ENCODE results near the gene CAPN9. TPM values are rescaled to one million over a fixed set of nuclear protein-coding genes. Genes with fewer than 3 reads are reported as not detected.

CAPN9 gene
- total RNA-seq, 2 donors from 2014 or later, result 1.2 TPM; not detected in 1

- Histone ChIP-seq H3K4me3 (no peak overlapping the region), H3K27me3 (replicated peaks; ENCODE audit: insufficient read depth) (no peaks in the 10 kb centered on the region), H3K4me1 (ENCODE audit: control insufficient read depth in 1 of 2, low read depth in 2 of 2) (peaks cover 42 to 85% of the 10 kb centered on the region in 2 donors), H3K27ac (peak overlapping the region; percentile 84 to 91), H3K9me3 (no peaks in the 10 kb centered on the region), H3K36me3 (no peaks in the 10 kb centered on the region)
- no peak for DNase-seq (ENCODE audit: low spot score)
- no peak for ATAC-seq (ENCODE audit: insufficient number of reproducible peaks, low FRiP score, low read depth)
- TF ChIP-seq, protein P1, sequence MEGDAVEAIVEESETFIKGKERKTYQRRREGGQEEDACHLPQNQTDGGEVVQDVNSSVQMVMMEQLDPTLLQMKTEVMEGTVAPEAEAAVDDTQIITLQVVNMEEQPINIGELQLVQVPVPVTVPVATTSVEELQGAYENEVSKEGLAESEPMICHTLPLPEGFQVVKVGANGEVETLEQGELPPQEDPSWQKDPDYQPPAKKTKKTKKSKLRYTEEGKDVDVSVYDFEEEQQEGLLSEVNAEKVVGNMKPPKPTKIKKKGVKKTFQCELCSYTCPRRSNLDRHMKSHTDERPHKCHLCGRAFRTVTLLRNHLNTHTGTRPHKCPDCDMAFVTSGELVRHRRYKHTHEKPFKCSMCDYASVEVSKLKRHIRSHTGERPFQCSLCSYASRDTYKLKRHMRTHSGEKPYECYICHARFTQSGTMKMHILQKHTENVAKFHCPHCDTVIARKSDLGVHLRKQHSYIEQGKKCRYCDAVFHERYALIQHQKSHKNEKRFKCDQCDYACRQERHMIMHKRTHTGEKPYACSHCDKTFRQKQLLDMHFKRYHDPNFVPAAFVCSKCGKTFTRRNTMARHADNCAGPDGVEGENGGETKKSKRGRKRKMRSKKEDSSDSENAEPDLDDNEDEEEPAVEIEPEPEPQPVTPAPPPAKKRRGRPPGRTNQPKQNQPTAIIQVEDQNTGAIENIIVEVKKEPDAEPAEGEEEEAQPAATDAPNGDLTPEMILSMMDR (IDR thresholded peaks at IDR 0.05), result no peak
Measured at GRCh38 chr1:230827081-230827681, 80.0 kb downstream of the CAPN9 start.

- peak overlapping the region; percentile 84 to 91 for H3K27ac ChIP-seq
- H3K27me3 ChIP-seq (replicated peaks; ENCODE audit: insufficient read depth), result no peaks in the 10 kb centered on the region
- no peaks in the 10 kb centered on the region for H3K9me3 ChIP-seq
- no peaks in the 10 kb centered on the region for H3K36me3 ChIP-seq
- H3K4me1 ChIP-seq (ENCODE audit: control insufficient read depth in 1 of 2, low read depth in 2 of 2), result peaks cover 47 to 85% of the 10 kb centered on the region in 2 donors
- ATAC-seq (ENCODE audit: insufficient number of reproducible peaks, low FRiP score, low read depth) (no peak), DNase-seq (ENCODE audit: low spot score) (no peak)
- no peak overlapping the region for H3K4me3 ChIP-seq
- TF ChIP-seq, protein P1 (IDR thresholded peaks at IDR 0.05), result no peak
Measured at GRCh38 chr1:230827801-230828200, 80.6 kb downstream of the CAPN9 start.

- no peaks in the 10 kb centered on the region for H3K9me3 ChIP-seq
- peak overlapping the region; percentile 84 to 91 for H3K27ac ChIP-seq
- H3K4me3 ChIP-seq, result no peak overlapping the region
- DNase-seq (ENCODE audit: low spot score) (no peak), ATAC-seq (ENCODE audit: insufficient number of reproducible peaks, low FRiP score, low read depth) (no peak)
- H3K27me3 ChIP-seq (replicated peaks; ENCODE audit: insufficient read depth), result no peaks in the 10 kb centered on the region
- peaks cover 47 to 85% of the 10 kb centered on the region in 2 donors for H3K4me1 ChIP-seq (ENCODE audit: control insufficient read depth in 1 of 2, low read depth in 2 of 2)
- H3K36me3 ChIP-seq, result no peaks in the 10 kb centered on the region
- TF ChIP-seq, protein P1 (IDR thresholded peaks at IDR 0.05), result no peak
Measured at GRCh38 chr1:230828421-230828820, 81.2 kb downstream of the CAPN9 start.

GRCh38 chr1:230831771-230832170, 84.6 kb downstream of the CAPN9 start:
- Histone ChIP-seq H3K4me1 (ENCODE audit: control insufficient read depth in 1 of 2, low read depth in 2 of 2) (peaks cover 34 to 73% of the 10 kb centered on the region in 2 donors), H3K27me3 (replicated peaks; ENCODE audit: insufficient read depth) (no peaks in the 10 kb centered on the region)
- no peak for ATAC-seq (ENCODE audit: insufficient number of reproducible peaks, low FRiP score, low read depth)

DNA sequence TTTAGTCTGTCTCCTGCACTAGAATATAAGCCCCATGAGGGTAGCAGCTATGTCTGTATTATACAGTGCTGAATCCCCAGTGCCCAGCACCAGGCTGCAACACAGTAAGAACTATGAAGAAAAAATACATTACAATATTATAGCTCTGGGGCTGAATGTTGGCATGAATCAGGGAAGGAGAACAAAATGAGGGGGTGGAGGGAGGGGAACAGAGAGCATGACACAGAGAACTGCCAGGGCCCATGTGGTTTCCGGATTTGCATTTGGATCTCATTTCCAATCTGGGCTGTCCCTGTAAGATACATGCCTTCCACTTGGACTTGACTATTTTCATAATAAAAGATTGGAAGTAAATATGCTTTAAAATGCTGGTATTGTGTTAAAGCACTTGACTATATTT, 85.3 kb downstream of the CAPN9 start:
- Histone ChIP-seq H3K4me3 (no peak overlapping the region), H3K27ac (no peak overlapping the region), H3K9me3 (no peaks in the 10 kb centered on the region), H3K36me3 (peaks cover 6% of the 10 kb centered on the region), H3K27me3 (replicated peaks; ENCODE audit: insufficient read depth) (no peaks in the 10 kb centered on the region), H3K4me1 (ENCODE audit: control insufficient read depth in 1 of 2, low read depth in 2 of 2) (peaks cover 27 to 66% of the 10 kb centered on the region in 2 donors)
- no peak for ATAC-seq (ENCODE audit: insufficient number of reproducible peaks, low FRiP score, low read depth)
- TF ChIP-seq, protein P1 (IDR thresholded peaks at IDR 0.05), result no peak
- no peak for DNase-seq (ENCODE audit: low spot score)

More at GRCh38 chr1:230831771-230832170, 84.6 kb downstream of the CAPN9 start:
- Histone ChIP-seq H3K9me3 (no peaks in the 10 kb centered on the region), H3K36me3 (no peaks in the 10 kb centered on the region), H3K27ac (no peak overlapping the region), H3K4me3 (no peak overlapping the region)
- TF ChIP-seq, protein P1 (IDR thresholded peaks at IDR 0.05), result no peak
- no peak for DNase-seq (ENCODE audit: low spot score)
